Cortex of kidney (tissue), 1 donor: ENCODE measurements around the gene MAN1B1.

Experiments used
- DNase-seq: peaks from one replicate; lab custom pipeline; 2025; lab: John Stamatoyannopoulos, UW

The MAN1B1 gene

DNA sequence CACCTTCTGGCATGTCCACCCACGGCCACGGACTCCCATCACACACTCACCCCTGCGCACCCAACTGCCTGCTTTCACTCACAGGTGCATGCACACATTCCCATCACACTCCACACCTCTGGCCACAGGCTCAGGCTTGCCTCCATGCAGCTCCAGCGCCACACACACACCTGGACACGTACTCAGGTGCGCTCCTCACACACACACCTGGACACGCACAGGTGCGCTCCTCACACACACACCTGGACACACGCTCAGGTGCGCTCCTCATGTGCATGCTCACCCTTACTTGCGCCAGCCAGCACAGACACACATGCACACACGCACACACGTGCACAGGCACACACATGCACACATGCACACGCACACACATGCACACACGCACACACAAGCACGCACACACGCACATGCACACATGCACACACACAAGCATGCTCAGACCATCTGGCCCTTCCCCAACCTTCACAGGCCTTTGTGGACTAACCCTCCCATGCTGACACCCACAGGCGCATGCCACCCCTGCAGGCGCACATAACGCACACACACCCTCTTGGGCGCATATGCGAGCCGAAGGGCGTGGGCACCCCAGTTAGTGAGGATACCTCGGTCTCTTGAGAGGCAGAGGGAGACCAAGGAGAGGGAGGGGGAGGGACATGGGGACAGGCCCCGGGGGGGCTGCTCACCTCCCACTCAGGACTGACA, 60.5 kb downstream of the MAN1B1 start:
- no peak for DNase-seq

DNA sequence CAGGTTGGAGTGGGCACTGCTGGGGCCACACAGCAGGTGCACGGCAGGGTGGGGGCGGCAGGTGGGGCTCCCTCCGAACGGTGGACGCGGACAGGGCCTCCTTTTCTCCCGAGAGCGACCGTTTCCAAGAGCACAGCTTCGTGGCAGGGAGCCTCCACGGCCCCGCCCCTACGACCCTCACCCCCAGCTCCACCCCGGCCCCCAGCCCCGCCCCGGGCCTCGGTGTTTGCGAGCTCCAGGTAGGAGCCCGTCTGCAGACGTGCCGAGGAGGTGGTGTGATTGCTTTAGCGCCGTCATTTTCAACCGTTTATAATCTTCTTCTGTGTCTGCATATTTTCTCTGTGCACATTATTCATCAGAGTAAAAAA, 61.0 kb downstream of the MAN1B1 start:
- no peak for DNase-seq

DNA sequence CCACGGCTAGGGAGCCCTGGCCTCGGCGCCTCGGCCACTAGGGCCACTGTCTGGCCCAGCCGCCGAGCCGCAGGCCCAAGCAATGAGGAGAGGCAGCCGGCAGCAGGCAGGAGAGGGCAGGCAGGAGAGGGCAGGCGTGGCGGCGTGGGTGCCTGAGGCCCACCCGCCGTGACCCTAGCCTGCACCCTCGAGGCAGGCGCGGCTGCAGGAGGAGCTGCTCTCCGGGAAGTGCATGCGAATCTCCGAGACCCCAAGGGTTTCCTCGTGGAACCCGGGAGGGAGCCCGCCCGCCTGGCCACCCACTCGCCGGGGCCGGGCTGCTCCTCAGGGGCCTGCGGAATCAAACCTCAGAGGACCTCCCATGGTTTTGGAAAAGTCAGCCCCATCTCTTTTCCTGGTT, 61.5 kb downstream of the MAN1B1 start:
- DNase-seq = no peak

DNA sequence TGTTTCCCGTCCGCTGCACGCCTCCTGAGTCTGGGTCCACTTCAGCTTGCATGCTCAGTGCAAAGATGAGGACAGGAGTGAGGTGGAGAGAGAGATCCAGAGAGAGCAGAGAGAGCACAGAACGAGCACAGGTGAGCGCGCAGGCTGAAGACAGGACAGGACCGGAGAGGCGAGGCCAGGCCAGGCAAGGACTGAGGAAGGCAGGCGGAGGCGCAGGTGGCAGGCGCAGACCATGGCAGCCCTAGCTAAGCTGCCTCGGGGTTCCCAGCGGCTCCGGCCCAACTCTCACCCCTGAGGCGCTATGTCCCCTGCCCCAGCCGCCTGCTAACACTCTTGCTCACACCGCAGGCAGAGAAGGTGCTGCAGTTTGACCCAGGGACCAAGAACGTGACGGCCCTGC, 61.9 kb downstream of the MAN1B1 start:
- no peak for DNase-seq

DNA sequence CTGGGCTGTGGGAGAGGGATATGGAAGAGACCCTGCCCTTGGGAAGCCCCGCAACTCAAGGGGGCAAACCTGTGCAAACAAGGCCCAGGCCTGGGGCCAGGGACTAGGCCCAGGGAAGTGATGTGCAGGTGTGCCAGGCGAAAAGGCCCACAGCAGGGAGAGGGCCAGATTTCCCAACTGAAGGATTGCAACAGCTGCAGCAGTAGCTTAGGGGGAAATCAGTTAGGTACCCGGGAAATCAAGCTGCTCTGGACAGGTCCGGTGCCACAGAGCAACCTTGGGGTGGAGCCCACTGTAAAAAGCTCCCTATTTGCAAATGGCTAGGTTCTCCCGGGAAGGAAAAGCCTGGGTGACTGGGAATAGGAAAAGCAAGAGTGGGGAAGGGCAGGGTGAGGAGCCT, 62.6 kb downstream of the MAN1B1 start:
- no peak for DNase-seq

DNA sequence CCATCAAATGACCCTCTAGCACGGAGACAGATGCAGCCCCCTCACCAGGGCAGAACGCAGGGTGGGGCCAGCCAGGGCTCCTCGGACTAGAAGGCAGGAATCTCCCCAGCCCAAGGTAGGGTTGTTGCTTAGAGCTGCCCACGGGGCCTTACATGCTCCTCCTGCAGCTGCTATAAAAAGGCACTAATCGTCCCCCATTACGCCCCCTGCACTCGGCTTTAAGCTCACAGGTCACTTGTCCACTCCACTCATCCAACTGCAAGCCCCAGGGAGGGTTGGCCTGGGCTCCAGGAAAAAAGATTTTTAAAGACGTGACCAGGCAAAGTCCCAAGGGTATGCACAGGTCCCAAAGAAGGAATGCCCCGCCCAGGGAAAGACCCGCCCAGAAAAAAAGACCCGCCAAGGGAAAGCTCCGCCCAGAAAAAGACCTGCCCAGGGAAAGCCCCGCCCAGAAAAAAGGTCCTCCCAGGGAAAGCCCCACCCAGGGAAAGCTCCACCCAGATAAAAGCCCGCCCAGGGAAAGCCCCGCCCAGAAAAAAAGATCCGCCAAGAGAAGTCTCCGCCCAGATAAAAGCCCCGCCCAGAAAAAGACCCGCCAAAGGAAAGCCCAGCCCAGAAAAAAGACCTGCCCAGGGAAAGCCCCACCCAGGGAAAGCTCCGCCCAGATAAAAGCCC, 63.3 kb downstream of the MAN1B1 start:
- DNase-seq = no peak

DNA sequence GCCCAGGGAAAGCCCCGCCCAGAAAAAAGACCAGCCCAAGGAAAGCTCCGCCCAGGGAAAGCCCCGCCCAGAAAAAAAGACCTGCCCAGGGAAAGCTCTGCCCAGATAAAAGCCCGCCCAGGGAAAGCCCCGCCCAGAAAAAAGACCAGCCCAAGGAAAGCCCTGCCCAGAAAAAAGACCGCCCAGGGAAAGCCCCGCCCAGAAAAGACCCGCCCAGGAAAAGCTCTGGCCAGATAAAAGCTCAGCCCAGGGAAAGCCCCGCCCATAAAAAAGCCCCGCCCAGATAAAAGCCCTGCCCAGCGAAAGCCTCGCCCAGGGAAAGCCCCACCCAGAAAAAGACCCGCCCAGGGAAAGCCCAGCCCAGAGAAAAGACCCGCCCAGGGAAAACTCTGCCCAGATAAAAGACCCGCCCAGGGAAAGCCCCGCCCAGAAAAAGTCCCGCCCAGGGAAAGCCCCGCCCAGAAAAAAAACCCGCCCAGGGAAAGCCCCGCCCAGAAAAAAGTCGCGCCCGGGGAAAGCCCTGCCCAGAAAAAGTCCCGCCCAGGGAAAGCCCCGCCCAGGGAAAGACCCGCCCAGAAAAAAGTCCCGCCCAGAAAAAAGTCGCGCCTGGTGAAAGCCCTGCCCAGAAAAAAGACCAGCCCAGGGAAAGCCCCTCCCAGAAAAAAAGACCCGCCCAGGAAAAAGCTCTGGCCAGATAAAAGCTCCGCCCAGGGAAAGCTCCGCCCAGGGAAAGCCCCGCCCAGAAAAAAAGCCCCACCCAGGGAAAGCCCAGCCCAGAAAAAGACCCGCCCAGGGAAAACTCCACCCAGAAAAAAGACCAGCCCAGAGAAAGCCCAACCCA, 64.1 kb downstream of the MAN1B1 start:
- DNase-seq = no peak

DNA sequence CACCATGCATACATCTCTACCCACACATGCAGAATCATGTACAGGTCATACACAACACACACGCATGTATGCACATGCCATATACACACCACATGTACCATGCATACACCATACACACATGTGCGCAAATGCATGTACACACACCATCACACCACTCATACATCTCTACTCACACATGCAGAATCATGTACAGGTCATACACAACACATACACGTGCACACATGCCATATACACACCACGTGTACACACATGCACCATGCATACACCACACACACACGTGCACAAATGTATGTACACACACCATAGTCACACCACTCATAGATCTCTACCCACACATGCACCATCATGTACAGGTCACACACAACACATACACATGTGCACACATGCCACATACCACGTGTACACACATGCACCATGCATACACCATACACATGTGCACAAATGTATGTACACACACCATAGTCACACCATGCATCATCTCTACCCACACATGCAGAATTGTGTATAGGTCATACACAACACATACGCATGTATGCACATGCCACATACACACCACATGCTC, 66.1 kb downstream of the MAN1B1 start:
- no peak for DNase-seq

DNA sequence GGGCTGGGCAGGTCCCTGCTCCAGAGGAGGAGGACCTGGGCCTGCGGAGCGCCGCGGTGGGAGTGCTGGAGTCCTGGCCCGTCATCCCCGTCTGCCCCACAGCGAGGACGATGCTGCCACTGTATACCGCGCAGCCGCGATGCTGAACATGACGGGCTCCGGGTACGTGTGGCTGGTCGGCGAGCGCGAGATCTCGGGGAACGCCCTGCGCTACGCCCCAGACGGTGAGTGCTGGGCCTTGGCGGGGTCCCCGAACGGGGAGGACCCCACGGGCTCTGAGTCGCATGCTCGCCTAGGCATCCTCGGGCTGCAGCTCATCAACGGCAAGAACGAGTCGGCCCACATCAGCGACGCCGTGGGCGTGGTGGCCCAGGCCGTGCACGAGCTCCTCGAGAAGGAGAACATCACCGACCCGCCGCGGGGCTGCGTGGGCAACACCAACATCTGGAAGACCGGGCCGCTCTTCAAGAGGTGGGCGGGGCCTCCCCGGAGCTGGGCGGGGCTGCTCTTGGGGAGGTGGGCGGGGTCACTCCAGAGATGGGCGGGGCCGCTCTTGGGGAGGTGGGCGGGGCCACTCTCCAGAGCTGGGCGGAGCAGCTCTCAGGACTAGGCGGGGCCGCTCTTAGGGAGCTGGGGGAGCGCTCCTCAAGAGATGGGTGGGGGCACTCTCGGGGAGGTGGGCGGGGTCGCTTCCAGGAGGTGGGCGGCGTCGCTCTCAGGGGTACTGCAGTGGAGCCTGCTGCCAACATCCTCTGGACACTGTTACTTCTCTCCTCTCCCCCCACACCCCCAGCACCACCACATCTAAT, 70.0 kb downstream of the MAN1B1 start:
- DNase-seq = no peak

DNA sequence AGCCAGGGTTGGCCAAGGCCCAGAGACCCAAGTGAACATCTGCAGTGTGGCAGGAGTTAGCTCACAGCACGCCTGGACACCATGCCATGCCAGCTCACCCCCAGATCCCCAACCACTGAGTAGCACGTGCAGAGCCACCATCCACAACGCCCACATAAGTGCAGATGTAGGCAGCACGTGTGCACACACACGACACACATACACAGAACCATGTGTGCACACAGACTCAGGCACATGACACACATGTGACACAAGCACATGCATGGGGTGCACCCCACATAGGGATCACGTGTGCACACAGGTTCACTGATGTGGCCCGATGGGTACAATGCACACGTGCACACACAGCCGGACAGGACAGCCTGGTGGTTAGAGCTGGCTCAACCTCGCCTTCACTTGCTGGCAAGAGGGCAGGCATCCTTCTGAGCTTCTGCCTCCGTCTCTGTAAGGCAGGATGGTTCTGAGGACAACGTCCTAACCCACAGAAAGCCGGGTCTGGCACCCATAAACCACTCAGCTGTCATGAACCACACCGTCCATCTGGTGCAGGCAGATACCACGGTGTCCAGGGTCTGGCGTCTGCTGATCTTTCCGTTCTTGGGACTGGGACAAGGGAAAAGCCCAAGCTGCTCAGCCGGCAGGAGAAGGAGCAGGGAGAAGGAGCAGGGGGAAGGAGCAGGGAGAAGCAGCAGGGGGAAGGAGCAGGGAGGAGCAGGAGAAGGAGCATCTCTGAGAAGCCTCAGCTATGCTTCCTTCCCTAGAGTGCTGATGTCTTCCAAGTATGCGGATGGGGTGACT, 71.0 kb downstream of the MAN1B1 start:
- no peak for DNase-seq

DNA sequence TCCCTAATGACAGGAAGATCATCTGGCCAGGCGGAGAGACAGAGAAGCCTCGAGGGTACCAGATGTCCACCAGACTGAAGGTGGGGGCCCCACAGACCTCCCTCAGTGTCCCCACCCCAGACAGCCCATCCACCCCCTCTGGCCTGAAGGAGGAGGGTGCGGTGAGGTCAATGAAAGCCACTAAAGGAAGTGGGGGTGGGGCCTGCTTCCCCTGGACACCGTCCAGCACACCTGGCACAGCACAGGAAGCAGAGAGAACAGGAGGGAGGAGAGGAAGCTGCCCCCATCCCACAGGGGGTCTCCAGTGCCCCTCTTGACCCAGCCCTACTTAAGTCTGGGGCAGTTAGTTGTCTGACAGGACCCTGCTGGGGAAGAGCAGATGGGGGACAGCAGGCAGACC, 71.8 kb downstream of the MAN1B1 start:
- DNase-seq = no peak
